Tibial nerve (tissue), 4 donors: ENCODE results near the gene GLRA1. TPM values are rescaled to one million over a fixed set of nuclear protein-coding genes. Genes with fewer than 3 reads are reported as not detected.

Experiments
- DNase-seq, 2 donors: peaks; one replicate each; pipeline ENCODE4 v3.0.0-alpha.2; 2019; ENCODE audit warnings: low spot score in 2 of 2
- H3K27ac ChIP-seq, 4 donors: fragments of 200-600 bp; sonication (generic) in 3 of 4; one replicate each; pipeline ENCODE4 v1.5.1; 2017 to 2019; ENCODE audit warnings: mild to moderate bottlenecking in 1 of 4
- H3K27me3 ChIP-seq, 2 donors: fragments of 200-600 bp; sonication (generic) in 1 of 2; one replicate each; pipeline versions ENCODE4 v1.5.1 to v1.6.0; 2017 to 2019
- H3K36me3 ChIP-seq, 3 donors: fragments of 200-600 bp; sonication (generic); one replicate each; pipeline ENCODE4 v1.5.1; 2018 to 2019
- H3K4me1 ChIP-seq, 4 donors: fragments of 200-600 bp; sonication (generic) in 3 of 4; one replicate each; pipeline ENCODE4 v1.5.1; 2017 to 2019
- H3K4me3 ChIP-seq, 4 donors: fragments of 200-600 bp; sonication (generic) in 3 of 4; one replicate each; pipeline ENCODE4 v1.5.1; 2017 to 2019; ENCODE audit warnings: mild to moderate bottlenecking in 1 of 4, moderate library complexity in 1 of 4
- H3K9me3 ChIP-seq, 4 donors: fragments of 200-600 bp; sonication (generic) in 3 of 4; one replicate each; pipeline ENCODE4 v1.5.1; 2017 to 2019
- CTCF ChIP-seq, 5 experiments: fragments of 200-600 bp in 3 of 5; fragments of 450-650 bp in 2 of 5; sonication (generic) in 3 of 5; IDR thresholded peaks; one replicate each; pipeline ENCODE4 v1.5.1; 2016 to 2019; ENCODE audit warnings: antibody characterized with exemption in 5 of 5, mild to moderate bottlenecking in 3 of 5, moderate library complexity in 2 of 5
- EP300 ChIP-seq, 2 donors: sonication (generic); formaldehyde crosslinking; IDR thresholded peaks; one replicate each; pipeline ENCODE4 v1.6.1; 2017; ENCODE audit warnings: antibody characterized with exemption in 2 of 2, mild to moderate bottlenecking in 1 of 2
- POLR2A ChIP-seq, 2 donors: fragments of 450-650 bp; IDR thresholded peaks; one replicate each; pipeline ENCODE4 v1.6.1; 2017; ENCODE audit warnings: antibody characterized with exemption in 2 of 2, mild to moderate bottlenecking in 2 of 2, moderate library complexity in 2 of 2
- WGBS, 2 donors: methylation state at CpG; one replicate each; pipeline ENCODE4 v1.1.5; 2018; 5-methylcytosine and 5-hydroxymethylcytosine counted together
- total RNA-seq, 4 donors: library from RNA; depleted of rRNA; stranded (reverse); fragments of >200 nt; gene quantifications; one replicate each; pipeline ENCODE4 v1.1.0, GENCODE V29; 2016

GLRA1 gene
- total RNA-seq, 4 donors from 2014 or later, result not detected

GRCh38 chr5:151808451-151809169 is 116.0 kb downstream of the GLRA1 start:
- TF ChIP-seq POLR2A (IDR thresholded peaks at IDR 0.05), result no peak
- no peak for TF ChIP-seq CTCF (IDR thresholded peaks at IDR 0.05)
- no peak for TF ChIP-seq EP300 (IDR thresholded peaks at IDR 0.05)
- peaks cover 0 to 22% (median 6%) of the 10 kb centered on the region in 4 donors for H3K4me1 ChIP-seq
- H3K9me3 ChIP-seq, result no peaks in the 10 kb centered on the region
- WGBS, 2 donors, result 81 to 83% methylated on average over 4 of the region's 4 CpGs
- DNase-seq, result no peak
- no peak overlapping the region for H3K4me3 ChIP-seq
- H3K27ac ChIP-seq, result no peak overlapping the region
- H3K27me3 ChIP-seq, result no peaks in the 10 kb centered on the region
- peaks cover 0 to 49% (median 5%) of the 10 kb centered on the region in 3 donors for H3K36me3 ChIP-seq

GRCh38 chr5:151805414-151806223 is 119.0 kb downstream of the GLRA1 start:
- no peaks in the 10 kb centered on the region for H3K9me3 ChIP-seq
- H3K27me3 ChIP-seq, result no peaks in the 10 kb centered on the region
- no peak for TF ChIP-seq POLR2A (IDR thresholded peaks at IDR 0.05)
- peak in 1 of 2 donors; percentile 42 for TF ChIP-seq EP300 (IDR thresholded peaks at IDR 0.05)
- WGBS, 2 donors, result 94 to 96% methylated on average over 3 of the region's 3 CpGs
- DNase-seq, result peak in 1 of 2 donors; percentile 6
- no peak overlapping the region for H3K4me3 ChIP-seq
- peaks cover 5 to 55% (median 12%) of the 10 kb centered on the region in 3 donors for H3K36me3 ChIP-seq
- no peak overlapping the region for H3K27ac ChIP-seq
- H3K4me1 ChIP-seq, result peaks cover 0 to 18% (median 6%) of the 10 kb centered on the region in 4 donors

GRCh38 chr5:151800532-151800931 is 124.1 kb downstream of the GLRA1 start:
- Histone ChIP-seq H3K36me3 (peaks cover 9 to 89% (median 25%) of the 10 kb centered on the region in 3 donors), H3K27ac (no peak overlapping the region), H3K9me3 (no peaks in the 10 kb centered on the region), H3K4me1 (peaks cover 0 to 6% (median 2%) of the 10 kb centered on the region in 4 donors), H3K27me3 (no peaks in the 10 kb centered on the region), H3K4me3 (no peak overlapping the region)
- no peak for DNase-seq
- 83 to 84% methylated on average over 2 of the region's 2 CpGs for WGBS, 2 donors
- TF ChIP-seq EP300 (IDR thresholded peaks at IDR 0.05), result no peak

GRCh38 chr5:151799407-151799806 is 125.2 kb downstream of the GLRA1 start:
- H3K4me3 ChIP-seq, result no peak overlapping the region
- 76 to 85% methylated on average over 3 of the region's 3 CpGs for WGBS, 2 donors
- no peak for DNase-seq
- H3K27ac ChIP-seq, result no peak overlapping the region
- TF ChIP-seq EP300 (IDR thresholded peaks at IDR 0.05), result no peak
- no peak for TF ChIP-seq CTCF (IDR thresholded peaks at IDR 0.05)
- no peak for TF ChIP-seq POLR2A (IDR thresholded peaks at IDR 0.05)
- H3K4me1 ChIP-seq, result peaks cover 0 to 3% (median 0%) of the 10 kb centered on the region in 4 donors
- H3K36me3 ChIP-seq, result peaks cover 9 to 99% (median 31%) of the 10 kb centered on the region in 3 donors
- no peaks in the 10 kb centered on the region for H3K9me3 ChIP-seq
- no peaks in the 10 kb centered on the region for H3K27me3 ChIP-seq

- DNase-seq, result no peak
- Histone ChIP-seq H3K4me1 (peaks cover 0 to 3% (median 0%) of the 10 kb centered on the region in 4 donors), H3K9me3 (no peaks in the 10 kb centered on the region), H3K27me3 (no peaks in the 10 kb centered on the region), H3K27ac (no peak overlapping the region), H3K36me3 (peaks cover 4 to 99% (median 31%) of the 10 kb centered on the region in 3 donors), H3K4me3 (no peak overlapping the region)
- WGBS, 2 donors, result 73 to 82% methylated on average over 3 of the region's 3 CpGs
- no peak for TF ChIP-seq CTCF (IDR thresholded peaks at IDR 0.05)
These were observed 126.0 kb downstream of the GLRA1 start for GRCh38 chr5:151798674-151799073.

GRCh38 chr5:151795426-151795825 is 129.2 kb downstream of the GLRA1 start:
- Histone ChIP-seq H3K27me3 (no peaks in the 10 kb centered on the region), H3K4me3 (no peak overlapping the region), H3K36me3 (peaks cover 4 to 98% (median 18%) of the 10 kb centered on the region in 3 donors), H3K27ac (no peak overlapping the region), H3K9me3 (no peaks in the 10 kb centered on the region), H3K4me1 (peaks cover 0 to 6% (median 0%) of the 10 kb centered on the region in 4 donors)
- TF ChIP-seq POLR2A (IDR thresholded peaks at IDR 0.05), result no peak
- no peak for TF ChIP-seq EP300 (IDR thresholded peaks at IDR 0.05)
- no peak for TF ChIP-seq CTCF (IDR thresholded peaks at IDR 0.05)
- 92% methylated on average over 1 of the region's 1 CpG for WGBS, 2 donors
- DNase-seq, result no peak
